ENCODE results near the gene GARS1.

GARS1 gene

GRCh38 chr7:30658479-30659074, 63.9 kb downstream of the GARS1 start:
- DNase-seq = peak; percentile 71

- DNase-seq = no peak
Observed at GRCh38 chr7:30659312-30659711, 64.6 kb downstream of the GARS1 start.

- no peak for DNase-seq
Observed at GRCh38 chr7:30660331-30661255, 65.9 kb downstream of the GARS1 start.

GRCh38 chr7:30661926-30662325, 67.2 kb downstream of the GARS1 start:
- no peak for DNase-seq

GRCh38 chr7:30662431-30662939, 67.8 kb downstream of the GARS1 start:
- no peak for DNase-seq

- DNase-seq = no peak
Observed at GRCh38 chr7:30663414-30663813, 68.7 kb downstream of the GARS1 start.

- no peak for DNase-seq
Observed at GRCh38 chr7:30664184-30664885, 69.7 kb downstream of the GARS1 start.

GRCh38 chr7:30665043-30665442, 70.4 kb downstream of the GARS1 start:
- no peak for DNase-seq

GRCh38 chr7:30665449-30665848, 70.8 kb downstream of the GARS1 start:
- no peak for DNase-seq

GRCh38 chr7:30667172-30667571, 72.5 kb downstream of the GARS1 start:
- no peak for DNase-seq

- no peak for DNase-seq
Observed at GRCh38 chr7:30668102-30668501, 73.4 kb downstream of the GARS1 start.

- peak; percentile 85 for DNase-seq
Observed at GRCh38 chr7:30671793-30672465, 77.3 kb downstream of the GARS1 start.

GRCh38 chr7:30674420-30674819, 79.7 kb downstream of the GARS1 start:
- DNase-seq = no peak

- no peak for DNase-seq
Observed at GRCh38 chr7:30674876-30675275, 80.2 kb downstream of the GARS1 start.

- no peak for DNase-seq
Observed at GRCh38 chr7:30678805-30679204, 84.1 kb downstream of the GARS1 start.

GRCh38 chr7:30679664-30680063, 85.0 kb downstream of the GARS1 start:
- no peak for DNase-seq

GRCh38 chr7:30681331-30681797, 86.7 kb downstream of the GARS1 start:
- DNase-seq = peak; percentile 26

- peak; percentile 10 for DNase-seq
Observed at GRCh38 chr7:30681815-30682211, 87.1 kb downstream of the GARS1 start.

GRCh38 chr7:30682212-30683083, 87.8 kb downstream of the GARS1 start, which contains the start of gene CRHR2:
CRHR2 (minus strand) TSS chr7:30682456; CDS start chr7:30682280, 176 bp downstream.
- DNase-seq = peak; percentile 44

GRCh38 chr7:30683306-30683705, 88.6 kb downstream of the GARS1 start:
- no peak for DNase-seq

Measured in hematopoietic multipotent progenitor cell treated with erythropoietin and hydrocortisone succinate and interleukin-3 and kit ligand, for 4 days (in vitro differentiated cells).